HG02870 (cell line): ENCODE results near the gene PABPC1L.
"Not testable (repeated sequence)": the region's sequence is repeated elsewhere in the genome, so short reads cannot be mapped to it uniquely, and the experiment has no call there.

ENCODE experiments used
- ATAC-seq: cut with Tn5 transposase; IDR thresholded peaks from one replicate; pipeline ENCODE4 v1.9.1; 2021; ENCODE audit warnings: mild to moderate bottlenecking, moderate library complexity; ENCODE audit not compliant: unreplicated experiment

The PABPC1L gene

DNA sequence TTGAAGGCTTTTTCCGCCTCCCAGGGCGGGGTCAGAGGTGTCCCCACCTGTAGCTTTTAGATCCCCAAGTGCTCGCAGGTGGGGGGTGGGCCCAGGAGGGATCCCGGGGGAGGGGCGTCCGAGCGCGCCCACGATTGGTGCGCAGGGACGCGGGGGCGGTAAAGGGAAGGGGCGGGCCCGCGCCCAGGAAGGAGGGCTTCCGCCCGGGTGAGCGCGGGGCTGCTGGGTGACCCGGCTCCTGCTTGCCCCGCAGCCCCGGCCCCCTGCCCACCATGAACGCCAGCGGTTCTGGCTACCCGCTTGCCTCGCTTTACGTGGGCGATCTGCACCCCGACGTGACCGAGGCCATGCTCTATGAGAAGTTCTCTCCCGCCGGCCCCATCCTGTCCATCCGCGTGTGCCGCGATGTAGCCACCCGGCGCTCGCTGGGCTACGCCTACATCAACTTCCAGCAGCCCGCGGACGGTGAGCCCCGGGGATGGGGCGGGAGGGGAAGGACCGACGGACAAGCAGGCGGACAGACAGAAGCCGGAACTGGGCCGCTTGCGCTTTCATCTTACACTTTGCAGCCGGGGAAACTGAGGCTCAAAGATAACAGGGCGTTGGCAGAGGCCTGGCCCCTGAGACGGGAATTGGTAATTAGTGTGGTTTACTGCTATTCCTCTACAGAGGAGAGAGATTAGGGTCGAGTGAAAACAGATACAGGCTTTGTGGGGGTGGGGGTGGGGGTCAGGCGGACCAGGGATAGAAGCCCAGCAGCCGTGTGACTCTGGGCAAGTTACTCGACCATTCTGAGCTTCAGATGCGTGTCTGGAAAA lies at the start of gene PABPC1L:
Gene PABPC1L, plus strand, starts transcription at position 189 of the 818 bp plus-strand sequence. Its CDS starts 84 bp downstream, at position 273.
- ATAC-seq = peak; percentile 85

GRCh38 chr20:44861531-44862006 lies 48.3 kb upstream of the PABPC1L start:
- ATAC-seq = no peak

- ATAC-seq = no peak
These were observed 47.6 kb upstream of the PABPC1L start for GRCh38 chr20:44862286-44862685.

- not testable (repeated sequence) for ATAC-seq
These were observed 46.3 kb upstream of the PABPC1L start for GRCh38 chr20:44863365-44864084.

DNA sequence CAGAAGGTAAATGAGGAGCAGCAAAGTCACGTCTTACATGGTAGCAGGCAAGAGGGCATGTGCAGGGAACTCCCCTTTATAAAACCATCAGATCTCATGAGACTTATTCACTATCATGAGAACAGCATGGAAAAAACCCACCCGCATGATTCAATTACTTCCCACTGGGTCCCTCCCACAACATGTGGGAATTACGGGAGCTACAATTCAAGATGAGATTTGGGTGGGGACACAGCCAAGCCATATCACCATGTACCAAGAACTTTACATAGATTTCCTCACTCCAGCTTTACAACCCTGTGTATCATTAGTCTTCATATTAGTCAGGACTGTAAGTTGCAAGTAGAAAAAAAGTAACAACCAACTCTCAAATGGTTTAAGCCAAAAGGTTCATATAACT lies 45.4 kb upstream of the PABPC1L start:
- ATAC-seq = not testable (repeated sequence)

GRCh38 chr20:44866703-44867335 lies 43.0 kb upstream of the PABPC1L start:
- no peak for ATAC-seq

DNA sequence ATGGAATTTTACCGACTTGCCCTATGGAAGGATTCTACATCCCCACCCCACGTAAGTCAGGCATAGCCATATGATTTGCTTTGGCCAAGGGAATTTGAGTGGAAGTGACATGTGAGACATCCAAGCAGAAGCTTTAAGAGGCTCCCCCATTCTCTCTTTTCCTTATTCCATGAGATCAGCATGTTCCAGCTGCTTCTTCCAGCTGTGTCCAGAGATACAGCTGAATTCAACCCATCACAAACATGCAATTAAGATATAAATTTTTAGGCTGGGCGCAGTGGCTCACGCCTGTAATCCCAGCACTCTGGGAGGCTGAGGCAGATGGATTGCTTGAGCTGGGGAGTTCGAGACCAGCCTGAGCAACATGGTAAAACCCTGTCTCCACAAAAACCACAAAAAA lies 40.4 kb upstream of the PABPC1L start:
- ATAC-seq = no peak

- ATAC-seq = not testable (repeated sequence)
These were observed 27.5 kb upstream of the PABPC1L start for GRCh38 chr20:44882360-44882759.

GRCh38 chr20:44883214-44883902 lies 26.5 kb upstream of the PABPC1L start:
- ATAC-seq = no peak

DNA sequence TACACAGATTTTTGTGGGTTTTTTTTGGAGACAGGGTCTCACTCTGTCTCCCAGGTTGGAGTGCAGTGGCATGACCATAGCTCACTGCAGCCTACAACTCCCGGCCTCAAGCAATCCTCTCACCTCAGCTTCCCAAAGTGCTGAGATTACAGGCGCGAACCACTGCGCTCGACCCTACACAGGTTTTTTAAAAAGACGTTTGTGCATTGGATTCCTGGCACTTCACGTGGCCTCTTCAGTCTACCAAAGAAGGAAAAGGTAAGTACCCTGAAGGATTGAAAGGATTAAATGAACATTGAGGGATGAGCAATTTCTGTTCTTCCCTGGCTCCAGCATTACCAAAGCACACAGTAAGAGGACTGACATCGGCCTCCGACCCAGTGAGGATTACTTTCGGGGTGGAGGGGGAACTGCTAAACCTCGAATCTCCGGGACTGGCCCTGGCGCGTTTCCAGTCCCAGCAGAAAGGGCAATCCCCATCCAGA lies 24.9 kb upstream of the PABPC1L start:
- no peak for ATAC-seq

DNA sequence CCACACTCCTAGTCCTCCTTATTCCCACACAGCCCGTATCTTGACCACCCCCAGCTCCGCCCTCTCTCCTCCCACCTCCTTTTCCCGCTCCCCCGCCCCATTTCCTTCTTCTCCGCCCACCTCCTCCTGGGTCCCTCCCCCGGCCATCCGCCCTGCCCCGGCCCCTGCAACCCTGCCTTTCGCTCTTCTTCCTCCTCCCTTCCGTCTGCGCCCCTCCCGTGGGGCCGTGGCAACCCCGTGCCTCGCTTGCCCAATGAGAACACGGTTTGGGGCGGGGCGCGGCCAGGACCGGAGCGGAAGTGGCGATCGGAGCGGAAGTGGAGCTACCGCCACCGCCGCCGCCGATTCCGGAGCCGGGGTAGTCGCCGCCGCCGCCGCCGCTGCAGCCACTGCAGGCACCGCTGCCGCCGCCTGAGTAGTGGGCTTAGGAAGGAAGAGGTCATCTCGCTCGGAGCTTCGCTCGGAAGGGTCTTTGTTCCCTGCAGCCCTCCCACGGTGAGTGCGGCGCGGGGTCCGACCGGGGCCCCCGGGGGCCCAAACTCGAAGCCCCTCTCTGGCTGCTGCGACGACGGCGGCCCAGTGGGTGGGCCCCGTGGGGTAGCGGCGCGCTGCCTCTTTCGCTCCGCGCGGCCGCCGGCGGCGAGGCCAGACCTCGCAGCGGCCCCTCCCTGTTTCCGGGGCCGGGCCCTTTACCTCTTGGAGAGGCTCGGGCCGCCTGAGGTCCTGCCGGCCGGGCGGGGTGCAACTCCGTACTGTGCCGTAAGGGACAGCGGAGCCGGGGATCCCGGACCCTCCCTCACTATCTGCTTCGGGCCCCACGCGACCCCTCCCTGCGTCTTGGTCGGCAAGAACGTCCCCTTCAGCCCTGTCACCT lies 24.2 kb upstream of the PABPC1L start, which contains the start of gene YWHAB:
Gene YWHAB, plus strand, starts transcription at position 314 of the 874 bp plus-strand sequence. CDS start 15,829 bp downstream, outside the sequence.
- peak; percentile 89 for ATAC-seq

- no peak for ATAC-seq
These were observed 23.6 kb upstream of the PABPC1L start for GRCh38 chr20:44886266-44886651.

DNA sequence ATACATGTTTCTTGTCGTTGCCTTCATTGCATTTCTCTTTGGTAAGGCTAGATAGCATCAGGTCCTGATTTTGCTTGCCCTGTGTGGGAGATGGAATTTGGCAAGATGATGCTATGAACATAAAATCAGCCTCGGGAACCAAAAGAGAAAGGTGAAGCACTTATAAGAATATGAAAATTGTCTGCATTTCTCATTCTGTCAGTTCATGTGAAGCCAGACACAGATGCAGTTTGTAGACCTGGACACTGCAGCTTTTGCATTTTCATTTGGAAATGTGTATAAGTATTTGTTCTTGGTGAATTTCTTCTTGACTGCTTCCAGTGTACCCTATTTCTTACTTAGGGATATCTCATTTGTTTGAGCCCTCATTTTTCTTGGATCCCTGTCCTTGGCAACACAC lies 23.0 kb upstream of the PABPC1L start:
- no peak for ATAC-seq

GRCh38 chr20:44887466-44887865 lies 22.4 kb upstream of the PABPC1L start:
- no peak for ATAC-seq

DNA sequence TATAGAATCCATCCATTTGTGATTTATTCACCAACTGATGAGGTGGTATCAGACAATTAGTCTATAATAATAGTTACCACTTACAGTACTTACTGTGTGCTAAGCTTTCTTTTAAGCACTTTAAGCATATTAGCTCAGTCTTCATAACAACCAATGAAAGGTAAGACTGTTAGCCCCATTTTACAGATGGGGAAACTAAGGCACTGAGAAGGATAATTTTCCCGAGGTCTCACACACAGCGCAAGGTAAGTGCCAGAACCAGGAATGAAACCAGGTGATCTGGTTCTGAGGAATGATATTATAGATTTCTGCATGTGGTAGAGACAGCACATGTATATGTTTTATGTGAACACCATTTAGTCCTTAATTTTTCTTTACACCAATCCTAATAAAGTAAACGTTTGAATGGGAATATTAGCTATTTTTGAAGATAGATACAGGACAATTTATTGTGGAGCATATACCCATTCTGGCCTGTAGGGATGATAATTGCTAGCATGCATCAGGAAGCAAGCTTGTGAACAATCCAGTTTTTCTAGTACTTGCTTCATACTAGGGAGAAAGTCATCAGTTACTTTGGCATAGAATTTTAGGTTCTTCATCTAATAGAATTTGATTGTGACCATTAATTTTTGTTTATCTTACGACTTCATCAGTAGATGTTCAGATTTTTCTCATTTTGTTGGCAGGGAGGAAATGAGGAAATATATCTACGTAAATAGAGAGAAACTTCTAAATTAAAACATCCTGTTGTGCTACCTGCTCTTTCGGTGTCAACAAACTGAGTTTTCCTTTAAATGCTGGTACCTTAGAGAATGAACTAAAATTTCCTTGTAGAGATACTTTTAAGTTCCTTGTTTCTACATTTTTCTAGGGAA lies 21.4 kb upstream of the PABPC1L start:
- no peak for ATAC-seq

GRCh38 chr20:44891826-44892225 lies 18.0 kb upstream of the PABPC1L start:
- no peak for ATAC-seq

GRCh38 chr20:44894959-44895358 lies 14.9 kb upstream of the PABPC1L start:
- no peak for ATAC-seq

DNA sequence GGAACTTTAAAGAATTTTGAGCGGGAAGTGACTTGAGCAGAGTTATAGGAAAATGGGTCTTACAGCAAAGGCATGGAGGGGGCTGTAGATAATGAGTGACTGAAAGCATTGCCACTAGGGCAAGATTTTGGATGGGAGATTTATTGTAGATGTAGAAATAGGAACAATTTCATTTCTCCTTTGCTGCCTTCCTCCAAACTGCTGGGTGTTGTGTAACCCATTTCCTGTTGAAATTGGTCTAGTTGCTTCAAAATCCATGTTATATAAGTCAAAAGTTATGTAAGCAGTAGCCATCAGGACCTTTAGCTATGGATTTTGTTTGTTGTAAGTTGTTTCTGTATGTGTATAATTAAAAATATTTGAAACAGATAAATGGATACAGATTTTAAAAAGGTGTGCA lies 13.3 kb upstream of the PABPC1L start:
- no peak for ATAC-seq

DNA sequence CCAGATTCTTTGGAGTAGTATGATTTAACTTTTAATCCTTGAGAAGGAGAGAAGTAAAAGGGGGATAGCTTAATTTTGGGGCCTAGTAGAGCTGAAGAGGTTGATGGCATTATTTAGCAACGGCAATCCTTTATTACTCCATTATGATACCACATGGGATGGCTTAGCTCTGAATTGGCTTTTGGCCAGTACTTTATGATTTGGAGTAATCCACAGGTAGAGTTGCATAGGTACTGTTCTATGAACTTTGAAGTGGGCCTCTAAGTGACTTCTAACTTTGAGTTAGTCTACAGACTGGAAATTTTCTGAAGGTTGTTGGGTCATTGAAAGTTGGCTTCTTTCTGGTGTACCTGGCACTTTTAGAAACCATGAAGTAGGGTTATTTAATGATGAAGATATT lies 12.7 kb upstream of the PABPC1L start:
- ATAC-seq = no peak
